RKO (cell line): ENCODE data around the gene HSPB7.
A peak's percentile ranks its signal among the peaks of the same experiment; 100 is the strongest.
"Not testable (repeated sequence)": the region's sequence is repeated elsewhere in the genome, so short reads cannot be mapped to it uniquely, and the experiment has no call there.

ENCODE experiments used
- DNase-seq: peaks from one replicate; pipeline ENCODE4 v3.0.0-alpha.2; 2016; ENCODE audit warnings: low spot score

Gene HSPB7

DNA sequence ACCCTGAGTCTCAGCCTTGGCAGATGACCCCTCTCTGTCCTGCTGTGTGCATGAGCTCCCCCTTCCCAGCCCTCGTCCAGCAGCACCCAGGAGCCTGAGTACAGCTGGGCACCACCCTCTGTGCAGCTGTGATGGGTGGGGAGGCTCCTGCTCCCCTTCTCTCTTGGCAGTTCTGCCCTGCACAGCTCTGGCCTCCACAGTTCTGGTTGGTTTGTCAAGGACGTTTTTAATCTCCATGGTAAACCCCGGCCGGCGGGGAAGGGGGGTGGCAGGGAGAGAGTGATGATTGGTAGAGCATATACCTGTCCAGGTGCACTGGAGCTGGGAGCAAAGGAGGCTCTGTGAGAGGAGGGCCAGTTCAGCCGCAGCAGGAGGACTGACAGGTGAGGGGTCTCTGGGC lies 3.8 kb upstream of the HSPB7 start, which contains the start of gene CLCNKA:
CLCNKA (plus strand) TSS at position 356 of the 400 bp plus-strand sequence. CDS start 584 bp downstream, outside the sequence.
- no peak for DNase-seq

DNA sequence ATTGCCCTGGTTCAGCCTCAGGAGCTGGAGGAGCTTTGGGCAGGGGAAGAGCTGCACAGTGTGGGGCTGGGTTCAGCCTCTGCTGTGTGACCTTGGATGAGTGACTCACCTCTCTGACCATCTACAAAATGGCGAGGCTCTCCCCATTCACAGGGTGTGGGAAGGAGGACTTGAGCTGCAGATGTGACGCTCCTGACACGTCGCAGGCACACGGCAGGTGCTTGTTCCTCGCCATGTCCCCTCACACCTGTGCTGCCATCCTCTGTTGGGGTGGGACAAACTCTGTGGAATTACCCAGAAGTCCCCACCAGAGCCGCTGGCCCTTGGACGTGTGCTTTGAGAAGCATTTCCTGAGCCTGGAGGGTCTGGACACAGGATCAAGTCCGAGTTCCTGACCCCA lies 3.0 kb upstream of the HSPB7 start:
- not testable (repeated sequence) for DNase-seq

DNA sequence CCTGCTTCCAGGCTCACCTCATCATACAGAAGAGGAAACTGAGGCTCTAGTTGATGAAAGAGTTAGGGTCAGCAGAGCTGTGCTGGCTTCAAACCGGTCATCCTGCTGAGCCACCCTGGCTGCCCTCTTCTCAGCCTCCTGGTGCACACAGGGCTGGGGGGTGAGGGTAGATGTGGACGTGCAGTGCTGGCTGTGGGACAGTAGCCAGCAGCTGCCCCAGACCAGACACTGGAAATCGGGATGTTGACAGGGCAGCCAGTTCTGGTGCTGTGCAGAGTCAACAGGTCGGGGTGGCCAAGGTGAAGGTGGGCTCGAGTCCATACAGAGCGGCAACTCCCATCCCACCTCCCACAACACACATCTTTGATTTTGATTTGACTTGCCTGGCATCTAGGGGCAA lies 2.5 kb upstream of the HSPB7 start:
- DNase-seq: no peak

DNA sequence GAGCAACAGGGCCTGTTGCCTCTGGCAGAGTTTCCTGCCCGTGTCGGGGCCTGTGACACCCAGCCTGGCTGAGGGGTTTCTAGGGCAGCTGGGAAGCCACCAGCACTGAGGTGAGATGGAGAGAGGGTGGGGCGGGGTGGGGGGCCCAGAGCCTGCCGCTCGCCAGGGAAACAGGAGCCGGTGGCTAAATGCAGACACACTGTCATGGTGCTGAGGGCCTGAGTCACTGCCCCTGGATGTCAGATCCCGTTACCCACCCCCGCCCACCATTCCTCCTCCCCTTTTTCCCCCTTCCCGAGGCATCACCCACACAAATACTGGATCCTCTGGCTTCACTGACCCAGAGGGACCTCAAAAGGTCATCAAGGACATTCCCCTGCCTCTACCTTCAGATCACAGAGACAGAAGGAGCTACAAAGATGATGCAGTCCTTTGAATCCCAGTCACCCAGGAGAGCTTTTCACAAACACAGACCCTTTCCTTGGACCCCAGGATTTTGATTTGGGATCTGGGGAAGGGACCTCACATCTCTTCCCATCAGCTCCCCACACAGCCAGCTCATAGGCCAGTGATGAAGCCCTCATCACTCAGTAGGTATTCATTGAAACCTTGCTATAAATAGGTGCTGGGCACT lies 1.9 kb upstream of the HSPB7 start:
- no peak for DNase-seq

DNA sequence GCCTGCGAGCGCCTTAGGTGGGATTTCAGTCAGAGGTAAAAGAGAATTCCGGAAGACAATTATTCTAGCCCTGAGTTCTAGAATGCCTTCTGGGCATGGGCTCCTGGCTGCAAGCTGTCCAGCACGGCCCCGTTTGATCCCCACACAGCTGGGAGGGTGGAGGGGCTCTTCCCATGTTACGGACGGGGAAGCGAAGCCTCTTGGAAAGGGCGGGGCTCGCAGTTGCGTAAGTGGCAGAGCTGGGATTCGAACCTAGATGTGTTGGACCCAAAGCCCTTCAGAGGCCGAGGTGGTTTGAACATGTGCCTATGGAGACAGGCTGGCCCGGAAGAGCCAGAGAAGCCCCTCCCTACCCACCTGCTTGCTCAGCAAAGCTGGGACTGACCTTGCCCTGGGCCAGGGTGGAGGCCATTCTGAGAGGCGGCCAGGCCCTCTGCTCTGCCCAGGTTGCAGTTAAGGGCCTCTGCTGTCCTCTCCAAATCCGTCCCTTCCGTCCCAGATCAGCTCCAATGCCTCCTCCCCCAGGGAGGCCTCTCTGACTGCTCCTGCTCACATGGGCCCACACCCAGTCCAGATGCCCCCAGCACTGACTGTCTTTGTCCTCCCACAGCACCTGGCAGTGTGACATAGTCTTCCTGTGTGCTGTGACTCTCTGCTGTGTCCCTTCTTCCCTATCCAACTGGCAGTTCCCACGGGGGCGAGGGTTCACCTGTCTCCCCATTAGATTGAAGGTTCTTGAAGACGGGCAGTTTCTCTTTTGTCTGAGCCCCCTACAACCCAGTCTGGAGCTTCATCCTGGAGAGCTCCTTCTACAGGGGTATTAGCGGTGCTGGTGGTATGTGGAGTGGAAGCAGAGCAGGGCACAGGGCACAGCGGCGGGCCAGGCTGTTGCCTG lies 1.2 kb upstream of the HSPB7 start:
- no peak for DNase-seq

DNA sequence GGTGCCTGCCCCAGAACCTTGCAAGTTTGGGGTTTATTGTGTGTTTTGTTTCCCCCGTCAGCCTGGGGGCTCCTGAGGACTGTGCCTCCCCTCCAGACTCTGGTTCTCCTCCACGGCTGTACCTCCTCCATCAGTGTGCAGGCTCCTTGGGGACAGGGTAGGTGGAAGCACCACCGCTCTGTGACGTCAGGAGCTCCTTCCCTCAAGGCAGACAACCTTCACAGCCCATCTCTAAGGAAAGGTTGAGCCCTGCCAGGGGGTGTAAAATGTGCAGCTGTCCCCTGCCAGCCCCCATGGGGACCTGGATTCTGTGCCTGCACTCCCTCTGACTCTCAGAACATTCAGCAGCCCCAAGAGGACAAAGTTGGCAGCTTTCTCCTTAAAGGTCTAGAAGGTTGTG lies 465 bp upstream of the HSPB7 start:
- no peak for DNase-seq

DNA sequence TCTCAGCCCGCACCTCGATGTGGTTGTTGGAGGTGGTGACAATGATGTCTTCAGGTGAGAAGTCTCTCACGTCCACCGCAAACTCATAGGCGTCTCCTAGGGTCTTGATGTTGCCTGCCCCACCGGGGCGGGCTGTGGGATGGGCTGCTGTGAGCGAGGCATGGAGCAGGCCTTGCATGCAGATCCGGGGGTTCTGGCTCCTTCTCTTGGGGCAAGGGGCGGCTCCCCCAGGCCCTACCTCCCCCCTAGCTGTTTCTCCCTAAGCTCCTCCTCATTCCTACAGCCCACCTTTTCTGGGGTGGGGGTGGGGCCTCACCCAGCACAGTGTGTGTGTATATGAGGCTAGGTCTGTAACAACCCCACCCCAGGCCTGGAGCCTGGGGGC lies 775 bp downstream of the HSPB7 start:
- DNase-seq: no peak

DNA sequence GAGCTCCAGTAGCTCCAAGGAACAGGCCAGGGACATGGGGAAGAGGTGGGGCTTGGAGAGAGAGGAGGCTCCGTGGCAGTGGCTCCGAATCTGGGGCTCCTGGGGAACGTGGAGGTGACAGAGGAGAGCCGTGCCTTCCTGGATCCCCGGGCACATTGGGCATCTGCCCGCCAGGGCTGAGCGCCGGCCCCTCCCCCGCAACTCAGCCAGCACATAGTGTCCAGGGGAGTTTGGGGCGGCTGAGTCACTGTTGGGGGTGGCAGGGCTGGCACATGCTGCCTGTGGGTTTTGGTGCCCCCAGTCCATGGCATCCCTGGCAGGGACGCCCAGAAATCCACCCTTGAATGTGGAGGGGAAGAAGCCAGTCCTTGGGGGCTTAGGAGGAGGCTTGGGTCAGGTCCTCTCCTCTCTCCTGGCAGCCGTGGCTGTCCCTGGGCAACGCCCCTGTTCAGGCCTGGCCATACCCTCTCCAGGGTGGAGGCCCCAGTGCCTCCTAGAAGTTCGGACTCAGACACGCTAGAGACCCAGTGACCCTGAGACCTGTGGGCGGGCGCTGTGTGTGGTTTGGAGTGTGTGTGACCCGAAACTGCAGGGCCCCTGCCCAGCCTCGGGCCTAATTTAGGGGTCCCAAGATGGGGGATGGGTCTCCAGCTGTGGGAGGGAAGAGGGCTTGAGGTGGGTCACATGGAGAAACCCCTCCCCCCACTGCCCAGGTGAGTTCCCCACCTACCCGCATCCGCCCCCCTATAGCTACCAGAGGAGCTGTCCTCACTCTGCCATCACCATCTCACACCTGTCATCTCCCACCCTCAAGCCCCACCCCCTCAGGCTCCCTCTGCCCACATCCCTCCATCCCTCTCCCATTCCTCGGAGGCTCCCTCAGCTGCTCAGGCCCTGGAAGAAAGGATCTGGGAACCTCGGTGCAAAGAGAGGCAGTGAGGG lies 1.6 kb downstream of the HSPB7 start:
- DNase-seq: no peak

DNA sequence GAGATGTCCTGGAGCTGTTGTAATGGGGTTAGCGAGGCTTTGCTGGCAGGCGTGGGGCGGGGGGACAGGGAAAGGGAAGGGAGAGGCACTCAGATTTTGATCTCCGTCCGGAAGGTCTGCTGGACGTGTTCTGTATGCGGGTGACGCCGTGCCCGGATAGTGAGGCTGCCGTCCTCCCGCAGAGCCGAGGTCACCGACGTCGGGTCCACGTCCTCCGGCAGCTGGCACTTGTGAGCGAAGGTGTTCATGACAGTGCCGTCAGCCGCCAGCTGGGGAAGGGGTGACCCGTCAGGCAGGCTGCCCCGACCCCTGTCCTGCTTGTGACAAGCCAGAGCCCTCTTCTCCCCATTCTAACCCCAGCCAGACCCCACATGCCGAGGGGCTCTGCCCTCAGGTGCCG lies 2.4 kb downstream of the HSPB7 start:
- no peak for DNase-seq

DNA sequence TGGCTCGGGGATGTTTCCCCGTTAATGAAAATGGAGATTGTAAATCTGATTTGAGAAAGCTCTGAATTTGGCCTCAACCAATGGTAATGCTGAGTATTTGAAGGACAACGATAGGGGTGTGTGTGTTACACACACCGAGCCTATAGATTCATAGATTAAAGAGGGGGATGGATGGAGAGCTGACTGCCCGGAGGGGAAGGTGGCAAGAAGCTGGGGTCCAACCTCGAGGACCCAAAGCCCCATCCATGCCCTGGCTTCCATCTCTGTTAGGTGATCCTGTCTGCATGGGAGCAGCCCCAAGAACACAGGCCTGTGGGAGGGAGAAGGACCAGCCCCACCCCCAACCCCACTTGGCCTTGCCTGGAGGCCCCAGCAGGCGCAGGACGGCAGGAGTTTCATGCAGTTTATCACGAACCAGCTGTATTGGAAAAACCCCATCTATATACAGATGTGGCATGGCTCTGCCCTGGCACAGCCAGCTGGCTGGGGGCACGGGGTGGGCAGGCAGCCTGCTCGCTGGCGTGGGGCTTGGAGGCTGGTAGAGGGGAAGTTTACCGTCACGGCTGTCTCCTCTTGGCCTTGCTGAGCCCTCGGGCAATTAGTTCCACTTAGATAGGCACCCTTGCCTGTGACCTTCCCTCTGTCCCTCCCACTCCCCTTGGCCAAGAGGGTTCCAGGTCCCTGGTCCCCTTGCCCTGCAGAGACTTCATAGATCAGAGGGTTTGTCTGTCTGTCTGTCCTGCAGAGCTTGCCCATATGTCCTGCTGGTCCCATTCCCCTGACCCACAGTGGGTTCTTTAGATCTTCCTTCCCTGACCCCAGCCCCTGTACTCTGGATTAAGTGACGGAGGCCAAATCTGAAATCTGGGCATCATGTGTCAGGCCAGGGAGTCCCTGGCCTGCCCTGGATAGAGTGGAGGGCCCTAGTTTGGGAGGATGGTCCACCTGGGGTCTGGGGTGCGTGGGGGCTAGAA lies 3.0 kb downstream of the HSPB7 start:
- no peak for DNase-seq

DNA sequence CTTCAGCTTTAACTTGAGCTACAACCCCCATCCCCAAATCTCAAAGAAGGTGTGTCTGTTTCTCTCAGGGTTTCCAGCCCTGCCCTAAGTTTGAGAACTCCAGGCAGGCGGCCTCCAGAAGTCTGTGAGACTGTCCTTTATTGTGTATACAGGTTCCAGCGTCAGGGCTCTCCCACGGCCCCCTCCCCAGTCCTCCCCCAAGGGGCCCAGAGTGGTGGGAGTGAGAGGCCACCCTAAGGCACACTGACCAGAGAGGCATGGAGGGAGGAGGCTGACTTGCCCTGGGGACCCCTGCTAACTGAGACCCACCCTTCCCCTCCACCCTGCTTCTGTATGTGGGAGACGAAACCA lies 4.0 kb downstream of the HSPB7 start:
- DNase-seq: no peak

DNA sequence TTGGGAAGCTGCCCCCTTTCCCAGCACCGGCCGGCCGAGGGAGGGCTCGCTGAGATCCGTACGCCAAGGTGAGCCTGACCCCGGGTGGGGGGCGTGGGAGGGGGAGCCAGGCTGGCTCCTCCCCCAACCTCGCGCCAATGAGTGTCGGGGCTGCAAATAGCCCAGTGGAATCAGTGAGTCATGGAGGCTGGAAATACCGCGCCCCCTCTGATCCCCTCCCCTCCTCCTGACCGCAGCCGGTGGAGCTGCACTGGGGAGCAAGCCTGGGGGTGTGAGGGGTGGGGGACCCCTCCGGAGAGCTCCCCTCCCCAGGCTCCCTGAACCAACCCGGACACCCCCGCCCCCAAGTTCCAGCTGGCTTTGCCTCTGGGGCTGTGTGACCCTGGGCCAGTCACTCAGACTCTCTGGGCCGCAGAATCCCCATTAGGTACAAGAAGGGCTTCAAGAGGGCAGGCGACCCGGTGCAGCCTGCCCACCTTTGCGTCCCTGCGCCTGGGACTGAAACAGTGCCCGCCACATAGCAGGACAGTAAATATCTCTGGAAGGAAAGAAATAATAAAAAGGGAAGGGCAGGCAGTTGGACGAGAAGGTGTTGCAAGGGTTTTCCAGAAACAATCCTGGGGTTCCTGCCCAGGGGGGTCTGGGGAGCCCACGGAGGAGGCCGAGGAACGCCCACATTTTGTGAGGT lies 4.5 kb downstream of the HSPB7 start:
- no peak for DNase-seq

DNA sequence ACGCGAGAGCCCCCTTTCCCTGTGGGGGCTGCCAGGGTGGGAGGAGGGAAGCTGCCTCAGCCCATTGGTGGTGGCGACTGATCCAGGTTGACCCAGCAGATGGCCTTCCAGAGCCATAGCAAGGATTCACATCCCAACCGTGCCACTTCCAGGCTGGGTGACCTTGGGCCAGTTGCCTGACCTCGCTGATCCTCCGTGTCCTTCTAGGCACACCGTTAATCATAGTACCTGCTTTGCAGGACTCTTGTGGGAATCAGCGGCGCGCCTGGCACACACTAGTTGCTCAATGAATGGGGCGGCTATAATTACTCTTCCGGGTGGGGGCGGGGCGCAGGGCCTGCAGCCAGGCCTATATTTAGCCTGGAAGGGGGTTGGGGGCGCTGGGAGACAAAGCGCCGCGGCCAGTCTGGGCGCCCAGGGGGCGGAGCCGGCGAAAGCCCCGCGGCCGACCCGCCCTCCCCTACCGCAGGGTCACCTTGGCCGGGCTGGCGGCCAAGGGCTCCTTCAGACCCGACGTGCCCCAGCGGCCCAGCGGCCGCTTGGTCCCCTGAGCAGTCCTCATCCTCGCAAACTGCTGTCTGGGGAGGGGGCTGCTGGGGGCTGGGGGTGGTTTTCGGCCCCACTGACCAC lies 5.1 kb downstream of the HSPB7 start:
- no peak for DNase-seq

DNA sequence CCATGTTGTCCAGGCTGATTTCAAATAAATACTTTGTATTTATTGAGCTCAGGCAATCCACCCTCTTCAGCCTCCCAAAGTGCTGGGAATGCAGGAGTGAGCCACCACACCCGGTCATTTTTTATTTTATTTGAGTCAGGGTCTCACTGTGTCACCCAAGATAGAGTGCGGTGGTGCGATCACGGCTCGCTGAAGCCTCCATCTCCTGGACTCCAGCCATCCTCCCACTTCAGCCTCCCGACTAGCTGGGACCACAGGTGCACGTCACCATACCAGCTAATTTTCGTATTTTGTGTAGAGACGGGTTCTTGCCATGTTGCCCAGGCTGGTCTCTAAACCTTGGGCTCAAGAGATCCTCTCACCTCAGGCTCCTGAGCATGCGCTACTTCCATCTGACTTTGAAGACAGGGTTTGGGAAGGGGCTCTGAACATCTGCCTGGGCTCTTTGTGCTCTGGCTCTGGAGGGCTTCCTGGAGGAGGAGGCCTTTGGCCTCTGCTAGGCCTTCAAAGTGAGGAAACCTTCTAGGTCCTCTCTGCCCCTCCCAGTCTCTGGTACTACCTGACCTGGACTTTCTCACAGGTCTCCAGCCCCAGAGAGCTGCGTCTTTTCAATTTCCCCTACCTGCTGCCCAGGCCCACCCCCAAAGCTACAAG lies 5.8 kb downstream of the HSPB7 start:
- no peak for DNase-seq

DNA sequence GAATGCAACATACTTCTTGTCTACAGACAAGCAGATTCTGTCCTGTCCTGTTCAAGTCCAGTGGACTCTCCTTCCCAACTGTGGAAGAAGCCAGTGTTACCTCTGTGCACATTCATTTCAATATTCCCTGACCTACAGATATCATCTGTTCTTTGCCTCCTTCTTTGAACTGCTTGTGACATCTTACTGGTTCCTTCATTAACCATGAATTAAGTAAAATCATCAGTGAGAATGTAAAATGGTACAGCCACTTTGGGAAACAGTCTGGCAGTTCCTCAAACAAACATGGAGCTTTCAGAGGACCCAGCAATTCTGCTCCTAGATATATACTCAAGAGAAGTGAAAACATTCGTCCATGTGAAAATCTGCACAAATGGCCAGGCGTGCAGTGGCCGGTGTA lies 7.0 kb downstream of the HSPB7 start:
- DNase-seq: no peak

DNA sequence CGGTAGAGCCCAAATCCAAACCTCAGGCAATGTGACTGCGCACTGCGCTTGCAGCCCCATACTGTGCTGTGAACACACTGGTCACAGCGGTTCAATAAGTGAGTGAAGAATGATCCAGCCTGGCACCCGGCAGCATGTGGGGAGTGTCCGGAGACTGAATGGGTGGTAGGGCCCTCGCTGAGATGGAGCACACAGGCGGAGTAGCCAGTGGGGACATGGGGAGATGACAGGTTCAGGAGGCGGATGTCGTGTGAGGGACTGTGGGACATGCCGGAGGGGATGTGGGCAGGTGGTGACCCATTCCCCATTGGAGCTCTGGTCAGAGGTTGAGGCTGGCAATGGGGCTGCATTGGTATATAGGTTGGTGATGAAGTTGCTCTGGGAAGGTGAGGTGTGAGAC lies 8.2 kb downstream of the HSPB7 start:
- DNase-seq: no peak

DNA sequence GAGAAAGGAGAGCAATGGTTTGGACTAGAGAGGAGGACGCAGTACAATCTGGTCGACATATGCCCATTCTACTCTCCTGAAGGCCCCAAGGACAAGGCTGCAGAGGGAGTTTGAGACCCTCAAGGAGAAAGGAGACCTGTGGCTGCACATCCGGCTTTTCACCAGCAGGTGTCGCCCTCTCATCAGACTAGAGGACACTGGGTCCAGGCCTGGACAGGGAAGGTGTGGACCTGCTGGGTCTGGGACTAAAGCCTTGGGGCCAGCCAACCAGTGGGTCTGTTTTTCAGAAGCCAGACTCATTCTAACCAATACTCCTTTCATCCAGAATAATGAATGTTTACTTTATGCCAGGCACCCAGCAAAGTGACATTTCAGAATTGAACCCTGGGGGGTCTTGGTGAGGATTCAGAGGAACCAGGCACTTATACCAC lies 8.8 kb downstream of the HSPB7 start:
- DNase-seq: peak; percentile 63

DNA sequence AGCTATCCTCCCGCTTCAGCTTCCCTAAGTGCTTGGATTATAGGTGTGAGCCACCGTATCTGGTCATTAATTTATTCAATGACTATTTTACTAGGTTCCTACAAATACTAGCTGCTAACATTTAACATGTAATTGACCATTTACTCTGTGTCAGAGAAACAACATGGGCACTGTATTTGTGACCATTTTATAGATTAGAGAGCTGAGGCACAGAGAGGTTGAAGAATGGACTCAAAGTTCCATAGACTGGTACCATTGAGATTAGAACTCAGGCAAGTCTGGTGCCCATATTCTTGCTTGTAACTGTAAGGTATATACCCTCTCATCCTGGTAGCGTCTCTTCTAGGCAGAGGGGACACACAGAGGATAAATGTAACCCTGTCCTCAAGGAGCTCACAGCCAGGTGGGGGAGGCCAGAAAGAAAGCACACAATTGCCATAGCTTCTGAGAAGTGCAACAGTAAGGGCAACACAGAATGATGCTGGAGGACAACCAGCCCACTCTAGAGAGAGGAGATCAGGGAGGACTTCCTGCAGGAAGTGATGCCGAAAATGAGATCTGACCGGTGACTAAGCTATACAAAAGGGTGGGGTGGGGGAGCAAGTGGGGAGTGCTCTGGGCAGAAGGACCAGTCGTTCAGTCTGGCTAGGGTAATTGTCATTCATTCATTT lies 10.0 kb downstream of the HSPB7 start:
- no peak for DNase-seq
